PC-3 (cell line): Measurements from ENCODE around the gene NRDC.

Experiments
- EZH2 ChIP-seq: fragments of 300-600 bp; sonication (generic); IDR thresholded peaks from one replicate; pipeline ENCODE4 v1.6.1; 2017; ENCODE audit warnings: antibody characterized with exemption, mild to moderate bottlenecking, low read length; ENCODE audit not compliant: unreplicated experiment
- EZH2phosphoT487 ChIP-seq: fragments of 300-600 bp; sonication (generic); IDR thresholded peaks from 2 replicates; pipeline ENCODE4 v1.6.1; 2018; ENCODE audit warnings: mild to moderate bottlenecking, antibody characterized with exemption, low read length, borderline replicate concordance
- TF ChIP-seq, protein P1 (sequence below): fragments of 300-600 bp; sonication (generic); conservative IDR thresholded peaks from 2 replicates; pipeline ENCODE4 v1.5.1; 2017; ENCODE audit warnings: antibody characterized with exemption, low read depth, mild to moderate bottlenecking, low read length

GRCh38 chr1:51843948-51844347 is 34.6 kb downstream of the NRDC start:
- TF ChIP-seq, protein P1, sequence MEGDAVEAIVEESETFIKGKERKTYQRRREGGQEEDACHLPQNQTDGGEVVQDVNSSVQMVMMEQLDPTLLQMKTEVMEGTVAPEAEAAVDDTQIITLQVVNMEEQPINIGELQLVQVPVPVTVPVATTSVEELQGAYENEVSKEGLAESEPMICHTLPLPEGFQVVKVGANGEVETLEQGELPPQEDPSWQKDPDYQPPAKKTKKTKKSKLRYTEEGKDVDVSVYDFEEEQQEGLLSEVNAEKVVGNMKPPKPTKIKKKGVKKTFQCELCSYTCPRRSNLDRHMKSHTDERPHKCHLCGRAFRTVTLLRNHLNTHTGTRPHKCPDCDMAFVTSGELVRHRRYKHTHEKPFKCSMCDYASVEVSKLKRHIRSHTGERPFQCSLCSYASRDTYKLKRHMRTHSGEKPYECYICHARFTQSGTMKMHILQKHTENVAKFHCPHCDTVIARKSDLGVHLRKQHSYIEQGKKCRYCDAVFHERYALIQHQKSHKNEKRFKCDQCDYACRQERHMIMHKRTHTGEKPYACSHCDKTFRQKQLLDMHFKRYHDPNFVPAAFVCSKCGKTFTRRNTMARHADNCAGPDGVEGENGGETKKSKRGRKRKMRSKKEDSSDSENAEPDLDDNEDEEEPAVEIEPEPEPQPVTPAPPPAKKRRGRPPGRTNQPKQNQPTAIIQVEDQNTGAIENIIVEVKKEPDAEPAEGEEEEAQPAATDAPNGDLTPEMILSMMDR: no peak
- no peak for TF ChIP-seq EZH2
- TF ChIP-seq EZH2phosphoT487: no peak
